Activated naive CD8-positive, alpha-beta T cell treated with anti-CD3 and anti-CD28 coated beads, Interleukin-2, amount 50 U/mL, for 16 hours (primary cell): ENCODE measurements around the gene ADAMTS17.

Experiments
- DNase-seq: peaks from one replicate; pipeline ENCODE4 v3.0.0-alpha.2; 2020; ENCODE audit warnings: low read depth, low spot score

The ADAMTS17 gene

GRCh38 chr15:100201376-100202280 lies 140.1 kb downstream of the ADAMTS17 start:
- DNase-seq = no peak

DNA sequence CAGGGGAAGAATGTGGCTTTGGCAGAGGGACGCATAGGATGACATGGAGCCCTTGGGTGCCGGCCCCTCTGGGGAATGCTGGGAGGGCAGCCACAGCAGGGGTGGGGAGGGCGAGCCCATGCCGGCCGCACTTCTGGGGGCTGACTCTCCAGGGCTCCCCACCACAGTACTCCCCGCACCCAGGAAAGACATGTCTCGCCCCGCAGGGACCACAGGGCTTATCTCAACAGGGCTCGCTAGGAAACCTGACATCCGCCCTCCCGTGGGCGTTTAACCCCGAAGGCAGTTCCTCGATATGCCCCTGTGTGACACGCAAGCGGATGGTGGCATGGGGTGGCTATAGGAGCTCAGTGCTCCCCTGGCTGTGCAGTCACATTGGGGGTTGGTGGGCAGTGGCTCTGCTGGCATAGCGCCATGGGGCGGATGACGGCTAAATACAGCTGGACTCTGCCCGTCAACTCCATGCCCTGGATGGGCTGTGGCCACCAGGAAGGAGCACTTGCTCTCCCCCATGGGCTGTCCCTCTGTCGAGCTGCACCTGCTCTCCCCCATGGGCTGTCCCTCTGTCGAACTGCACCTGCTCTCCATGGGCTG lies 141.4 kb downstream of the ADAMTS17 start:
- DNase-seq = no peak

DNA sequence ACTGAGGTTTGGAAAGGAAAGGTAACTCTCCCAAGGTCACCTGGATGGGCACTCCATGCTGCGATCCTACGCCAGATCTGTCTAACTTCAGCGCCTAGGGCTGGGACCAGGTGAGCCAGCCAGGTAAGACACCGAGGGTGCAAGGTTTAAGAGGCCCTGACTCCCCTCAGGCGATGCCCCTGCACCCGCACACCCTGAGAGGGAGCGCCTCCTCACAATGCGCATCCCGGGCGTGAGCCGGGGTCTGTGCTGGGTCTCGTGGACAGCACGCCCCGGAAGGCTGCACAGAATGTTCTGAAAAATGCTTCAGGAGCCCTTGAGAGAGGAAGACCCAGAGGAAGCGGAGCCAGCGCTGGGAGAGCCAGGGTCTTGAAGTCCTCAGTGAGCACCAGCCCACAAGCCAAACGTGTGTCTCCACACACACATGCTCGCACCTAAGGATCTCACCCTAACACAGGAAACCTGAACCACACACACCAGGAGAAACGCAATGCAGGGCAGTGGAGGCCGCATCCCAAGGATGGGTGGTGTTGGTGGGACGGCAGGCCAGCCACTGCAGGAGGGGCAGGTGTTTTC lies 142.0 kb downstream of the ADAMTS17 start:
- DNase-seq = no peak

GRCh38 chr15:100198442-100198841 lies 143.3 kb downstream of the ADAMTS17 start:
- DNase-seq = no peak

DNA sequence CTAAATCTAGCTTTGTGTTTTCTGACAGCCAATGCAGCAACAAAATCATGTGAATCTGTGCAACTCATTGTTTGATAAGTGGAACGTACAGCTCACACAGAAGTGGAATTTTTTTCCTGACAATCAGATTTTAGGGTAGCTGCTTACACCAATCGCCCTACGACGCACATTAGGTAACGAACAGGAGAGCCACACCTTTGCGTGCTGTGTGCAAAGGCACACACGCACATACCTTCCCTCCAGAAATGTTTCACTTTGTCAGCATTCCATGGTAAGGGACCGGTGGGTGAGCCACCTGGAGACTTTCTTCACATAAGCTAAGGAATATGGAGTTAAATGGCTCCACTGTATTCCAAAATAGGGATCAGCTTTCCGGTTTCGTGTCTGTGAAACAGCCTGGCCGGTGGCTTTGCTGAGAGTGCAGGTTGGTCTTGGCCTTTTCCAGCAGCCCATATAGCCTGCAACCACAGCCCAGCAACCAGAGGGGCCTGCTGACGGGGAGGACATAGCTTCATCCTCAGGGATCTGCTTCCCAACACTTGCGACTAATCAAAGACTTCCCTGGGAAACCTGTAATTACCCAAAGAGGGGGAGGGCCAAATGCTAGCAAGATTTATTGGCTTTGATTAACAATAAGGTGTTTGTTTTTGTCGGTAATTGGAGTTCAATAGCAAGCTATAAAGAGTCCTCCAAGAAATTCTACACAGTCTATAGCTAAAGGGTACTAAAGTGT lies 145.3 kb downstream of the ADAMTS17 start:
- DNase-seq = no peak

GRCh38 chr15:100194996-100195395 lies 146.8 kb downstream of the ADAMTS17 start:
- DNase-seq = no peak

DNA sequence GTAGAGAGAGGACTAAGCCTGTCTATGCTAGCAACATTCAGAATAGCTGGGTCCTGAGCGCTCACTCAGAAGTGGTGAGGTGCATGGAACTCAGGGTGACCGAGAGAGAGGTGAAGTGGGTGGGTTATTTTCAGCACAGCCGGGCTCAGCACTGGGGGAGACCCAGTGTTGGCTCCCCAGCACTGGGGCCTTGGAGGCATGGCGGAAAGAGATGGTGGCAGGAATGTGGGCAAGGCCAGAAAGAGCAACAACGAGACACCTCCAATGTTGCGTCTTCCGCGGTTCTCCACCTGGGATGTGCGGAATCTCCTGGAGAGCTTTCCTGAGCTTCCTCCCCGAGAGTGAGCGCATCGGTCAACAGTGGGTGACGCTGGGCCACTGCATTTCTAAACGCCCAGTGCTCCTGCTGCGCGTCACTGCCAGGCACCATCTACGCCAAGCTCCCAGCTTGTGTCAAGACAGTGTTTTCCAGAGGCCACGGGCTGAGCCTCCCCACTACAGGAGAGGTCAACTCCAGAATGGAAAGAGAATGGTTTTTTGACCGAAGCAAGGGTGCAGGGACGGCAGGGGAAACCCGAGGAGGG lies 148.4 kb downstream of the ADAMTS17 start:
- no peak for DNase-seq

GRCh38 chr15:100192097-100193080 lies 149.4 kb downstream of the ADAMTS17 start:
- DNase-seq = no peak

DNA sequence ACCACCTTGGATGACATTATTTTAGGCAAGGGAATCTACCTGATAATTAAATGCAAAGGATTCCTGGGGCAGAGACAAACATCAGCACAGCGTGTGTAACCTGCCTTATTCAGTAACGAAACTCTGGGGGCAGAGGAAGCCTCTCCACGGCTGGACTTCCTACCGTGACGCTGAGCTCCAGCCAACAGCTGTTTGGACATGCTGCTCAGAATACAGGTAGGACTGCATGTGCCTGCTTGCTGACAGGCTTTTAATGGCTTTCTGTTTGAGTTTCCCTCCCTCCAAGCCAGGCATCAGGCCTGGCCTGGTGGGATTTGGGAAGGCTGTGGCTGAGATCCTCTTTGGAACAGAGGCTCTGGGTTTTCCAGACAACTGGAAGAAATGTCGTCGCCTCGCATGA lies 150.6 kb downstream of the ADAMTS17 start:
- DNase-seq = no peak

- no peak for DNase-seq
Observed at GRCh38 chr15:100190675-100191074, 151.1 kb downstream of the ADAMTS17 start.

- no peak for DNase-seq
Observed at GRCh38 chr15:100189849-100190248, 151.9 kb downstream of the ADAMTS17 start.

DNA sequence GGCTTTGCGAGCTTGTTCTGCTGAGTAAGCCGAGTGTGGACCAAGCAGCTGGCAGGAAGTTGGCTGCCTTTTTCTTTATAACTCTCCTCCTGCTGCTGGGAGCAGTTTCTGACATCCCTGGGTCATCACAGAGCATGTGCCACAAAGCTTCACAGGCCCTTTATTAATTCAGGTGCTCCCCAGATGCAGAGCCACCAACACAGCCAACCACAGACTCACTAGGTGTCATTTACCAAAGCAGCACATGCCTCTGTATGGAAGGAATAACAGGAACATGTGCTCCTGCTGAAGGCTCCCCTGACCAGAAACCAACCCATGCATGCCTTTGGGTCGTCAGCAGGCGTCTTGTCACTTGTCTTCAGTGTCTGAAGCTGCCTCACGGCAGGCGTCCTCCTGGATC lies 152.5 kb downstream of the ADAMTS17 start:
- no peak for DNase-seq

GRCh38 chr15:100187677-100188076 lies 154.1 kb downstream of the ADAMTS17 start:
- DNase-seq = no peak

- DNase-seq = no peak
Observed at GRCh38 chr15:100186960-100187359, 154.8 kb downstream of the ADAMTS17 start.

DNA sequence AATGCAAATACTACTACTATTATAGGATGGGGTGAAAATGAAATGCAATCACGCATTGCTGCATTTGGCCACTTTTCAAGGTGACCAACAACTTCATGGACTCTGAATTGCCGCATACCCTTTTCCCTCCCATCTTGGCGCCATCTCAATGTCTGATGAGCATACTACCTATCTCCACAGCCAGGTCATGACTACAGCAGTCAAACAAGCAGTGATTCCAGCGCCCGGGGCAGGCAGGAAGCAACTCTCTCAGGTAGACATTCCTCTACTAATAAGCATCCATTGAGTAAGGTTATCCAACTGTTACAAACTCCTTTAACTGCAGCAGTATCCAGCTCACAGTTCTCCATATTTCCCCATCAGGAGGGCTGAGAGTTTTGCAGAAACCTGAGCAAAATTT lies 155.4 kb downstream of the ADAMTS17 start:
- no peak for DNase-seq

- DNase-seq = no peak
Observed at GRCh38 chr15:100183921-100184495, 157.8 kb downstream of the ADAMTS17 start.

DNA sequence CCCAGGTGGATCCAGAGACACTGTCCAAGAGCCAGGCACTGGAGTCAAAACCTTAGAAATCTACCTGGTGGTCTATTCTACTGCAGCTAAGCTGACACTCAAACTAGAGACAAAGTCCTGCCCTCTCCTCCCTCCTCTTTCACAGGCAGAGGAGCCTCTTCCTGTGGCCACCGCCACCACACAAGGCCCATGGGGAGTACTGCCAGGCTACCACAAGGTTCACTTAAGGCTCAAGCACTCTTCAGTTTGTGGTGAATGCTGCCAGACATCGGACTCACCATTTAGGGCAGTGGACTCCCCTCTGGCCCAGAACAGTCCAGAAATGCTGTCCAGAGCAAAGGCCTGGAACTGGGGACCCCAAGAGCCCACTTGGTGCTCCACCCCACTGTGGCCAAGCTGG lies 160.9 kb downstream of the ADAMTS17 start:
- DNase-seq = no peak

DNA sequence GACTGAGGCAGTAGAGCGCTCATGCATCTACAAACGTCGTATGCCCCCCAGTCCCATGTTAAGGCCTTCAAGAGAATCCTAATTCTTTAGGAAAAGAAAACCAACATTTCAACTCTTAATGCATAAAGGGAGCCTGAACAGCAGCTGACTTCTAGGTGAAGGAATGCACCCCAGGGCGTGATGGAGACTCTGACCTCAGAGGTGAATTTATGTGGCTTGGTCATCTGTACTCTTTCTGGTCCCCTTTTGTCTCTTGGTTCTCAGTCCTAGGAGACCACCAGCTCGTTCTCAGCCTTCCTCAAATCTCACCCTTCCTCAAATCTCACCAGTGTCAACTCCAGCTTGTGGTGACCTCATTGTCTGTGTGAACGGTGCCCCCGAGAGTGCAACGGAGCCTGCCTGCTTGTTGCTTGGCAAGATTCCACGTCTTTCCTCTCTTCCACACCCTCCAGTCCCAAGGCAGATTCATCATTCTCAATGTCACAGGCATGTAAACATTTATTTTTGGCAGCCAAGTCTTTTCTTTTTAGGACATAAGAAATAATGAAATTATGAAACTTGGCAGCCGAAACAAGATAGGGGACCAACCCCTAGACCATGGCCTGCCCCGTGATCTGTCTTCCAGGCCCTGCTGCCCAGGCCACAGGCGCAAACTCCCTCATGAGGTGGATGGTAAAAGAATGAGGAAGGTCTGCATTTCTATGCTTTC lies 166.2 kb downstream of the ADAMTS17 start:
- no peak for DNase-seq

GRCh38 chr15:100174904-100175275 lies 166.9 kb downstream of the ADAMTS17 start:
- DNase-seq = no peak
